ENCODE data around the gene TPRA1.

TPRA1 gene

DNA sequence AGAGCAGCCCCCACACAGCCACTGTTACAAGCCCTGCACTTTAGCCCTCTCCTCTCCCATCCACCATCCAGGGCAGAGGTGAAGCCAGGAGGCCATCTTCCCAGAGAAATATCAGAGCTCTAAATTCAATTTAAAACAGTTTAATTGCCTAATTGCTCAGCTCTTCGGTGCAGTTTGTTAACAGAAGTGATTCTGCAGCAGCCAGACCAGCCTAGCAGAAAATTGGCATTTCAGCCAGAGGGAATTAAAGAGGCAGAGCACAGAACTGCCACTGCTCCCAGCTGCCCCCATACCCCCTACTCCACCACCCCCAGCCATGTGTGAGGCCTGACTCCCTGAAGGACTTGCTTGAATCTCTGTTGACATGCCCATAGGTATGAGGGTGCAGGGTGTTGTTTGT lies 38.5 kb downstream of the TPRA1 start:
- no peak for DNase-seq

- no peak for DNase-seq
Measured at GRCh38 chr3:127551178-127551577, 39.4 kb downstream of the TPRA1 start.

DNA sequence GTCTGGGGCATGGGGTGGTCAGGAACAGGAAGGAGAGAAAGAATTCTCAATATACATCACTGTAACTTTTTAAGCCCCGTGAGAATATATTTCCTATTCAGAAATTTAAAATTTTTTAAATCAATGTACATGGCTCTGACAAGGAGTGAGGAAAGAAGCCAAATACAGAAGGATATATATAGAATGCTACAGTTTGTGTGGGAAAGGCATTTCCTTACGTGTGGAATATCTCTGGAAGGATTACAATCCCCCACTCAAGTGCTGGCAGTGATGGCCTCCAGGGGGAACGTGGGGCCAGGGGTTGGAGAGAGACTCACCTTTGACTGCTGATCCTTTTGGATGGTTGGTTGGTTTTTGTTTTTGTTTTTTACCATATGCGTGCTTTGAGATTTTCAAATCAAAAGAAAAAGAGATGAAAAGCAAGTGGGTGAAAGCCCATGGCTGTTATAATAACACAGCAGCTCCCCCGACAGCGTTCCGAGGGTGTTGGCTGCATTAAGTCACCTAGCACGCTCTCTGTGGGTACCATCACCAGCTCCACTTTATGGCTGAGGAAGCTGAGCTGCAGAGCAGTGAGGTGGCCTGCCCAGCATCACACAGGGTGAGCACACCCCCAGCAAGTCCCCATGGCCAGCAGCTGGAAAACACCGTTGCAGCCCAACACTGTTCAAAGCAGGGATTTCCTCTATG lies 39.9 kb downstream of the TPRA1 start:
- DNase-seq, result no peak

GRCh38 chr3:127549826-127550467 lies 40.6 kb downstream of the TPRA1 start:
- no peak for DNase-seq

DNA sequence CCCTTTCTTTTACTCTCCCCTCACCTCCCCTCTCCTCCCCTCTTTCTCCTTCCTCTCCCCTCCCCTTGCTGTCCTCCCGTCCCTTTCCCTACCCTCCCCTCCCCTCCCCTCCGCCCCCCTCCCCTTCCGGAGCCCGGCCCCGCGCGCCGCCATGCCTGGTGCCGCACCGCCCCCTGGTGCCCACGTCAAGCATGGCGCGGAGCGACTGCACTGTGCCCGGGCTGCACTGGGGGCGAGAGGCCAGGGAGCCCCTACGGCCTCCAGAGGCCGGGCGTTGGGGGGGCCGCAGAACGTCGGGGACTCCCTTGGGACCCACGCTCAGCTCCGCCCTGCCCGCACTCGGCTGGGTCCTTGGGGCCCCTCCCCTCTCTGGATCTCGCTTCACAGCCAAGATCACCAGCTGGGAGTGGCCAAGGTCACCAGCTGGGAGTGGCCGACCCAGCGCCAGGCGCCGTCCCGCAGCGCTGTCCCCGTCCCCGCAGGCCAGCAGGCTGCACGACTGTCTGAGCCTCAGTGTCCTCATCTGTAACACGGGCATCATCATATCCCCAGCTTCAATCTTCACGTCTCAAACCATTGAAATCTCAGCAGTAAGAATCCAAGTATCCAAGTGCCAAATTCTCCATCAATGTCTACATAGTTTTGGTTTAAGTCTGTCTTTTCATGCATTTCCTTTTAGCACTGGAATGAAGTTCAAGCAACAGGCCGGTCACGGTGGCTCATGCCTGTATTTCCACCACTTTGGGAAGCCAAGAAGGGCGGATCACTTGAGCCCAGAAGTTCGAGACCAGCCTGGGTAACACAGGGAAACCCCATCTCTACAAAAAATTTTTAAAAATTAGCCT lies 42.5 kb downstream of the TPRA1 start:
- peak; percentile 88 for DNase-seq

GRCh38 chr3:127546970-127547733 lies 43.4 kb downstream of the TPRA1 start:
- no peak for DNase-seq

DNA sequence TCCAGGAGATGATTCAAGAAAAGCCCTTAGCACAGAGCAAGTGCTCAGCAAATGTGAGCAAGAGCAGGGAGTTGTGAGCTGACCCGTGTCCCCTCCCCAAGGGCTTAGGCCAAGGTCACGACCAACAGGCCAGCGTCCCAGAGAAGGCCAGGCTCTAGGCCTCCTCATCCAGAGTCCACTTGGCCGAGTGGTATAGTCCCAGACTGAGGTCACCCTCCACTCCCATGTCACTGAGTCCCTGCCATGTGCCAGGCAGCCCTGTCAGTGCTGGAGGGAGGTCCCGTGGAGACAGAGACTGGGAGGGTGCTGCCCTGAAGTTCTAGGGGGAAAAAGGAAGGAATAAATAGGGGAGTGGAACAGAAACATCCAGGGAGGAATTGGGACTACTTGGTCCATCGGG lies 44.0 kb downstream of the TPRA1 start:
- no peak for DNase-seq

DNA sequence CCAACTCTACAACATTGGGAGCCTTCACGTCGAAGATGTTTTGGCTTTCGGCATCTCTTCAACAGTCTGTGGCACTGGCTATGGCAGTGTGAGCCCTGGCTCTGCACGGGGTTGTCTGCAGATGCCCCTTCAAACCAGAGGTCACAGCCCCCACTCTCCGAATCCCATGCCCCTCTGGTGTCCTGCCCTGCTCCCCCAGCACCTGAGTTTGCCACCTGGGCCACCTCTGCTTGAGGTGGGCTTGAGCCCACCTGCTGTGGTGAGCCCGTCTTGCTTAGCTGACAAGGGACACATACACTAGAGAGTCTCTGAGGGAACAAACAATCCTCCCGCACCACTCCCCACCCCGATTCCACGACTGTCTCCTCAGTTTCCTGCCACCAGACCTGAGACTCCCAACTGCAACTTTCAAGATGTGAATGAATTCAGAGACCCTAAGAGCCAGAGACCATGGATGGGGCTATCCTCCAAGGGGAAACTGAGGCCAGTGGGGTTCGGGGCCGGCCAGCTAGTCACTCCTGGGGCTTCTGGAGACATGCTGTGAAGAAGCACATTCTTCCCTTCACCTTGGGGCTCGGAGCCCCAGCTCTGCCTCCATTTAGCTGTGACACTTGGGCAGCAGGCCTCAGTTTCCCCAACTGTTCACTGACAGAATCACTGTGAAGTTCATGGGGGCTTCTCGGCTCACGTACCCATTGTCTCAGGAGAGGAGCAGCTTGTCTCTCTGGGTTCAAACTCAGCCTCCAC lies 44.6 kb downstream of the TPRA1 start:
- no peak for DNase-seq

DNA sequence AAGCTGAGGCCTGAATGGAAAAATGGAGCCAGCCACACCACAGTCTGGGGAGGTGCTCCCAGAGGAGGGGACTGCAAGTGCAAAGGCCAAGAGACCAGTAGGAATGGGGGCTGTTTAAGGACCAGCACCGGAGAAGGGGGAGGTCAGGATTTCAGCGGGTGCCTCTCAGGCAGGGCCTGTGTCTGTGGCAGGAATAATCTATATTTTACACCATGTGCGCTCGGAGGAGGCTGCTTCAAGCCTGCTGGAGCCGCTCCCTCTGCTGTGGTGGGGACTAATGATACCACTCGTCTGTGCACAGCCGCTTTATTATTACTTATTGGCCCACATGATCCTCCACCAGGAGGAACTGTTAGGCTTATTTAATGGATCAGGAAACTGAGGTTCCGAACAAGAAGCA lies 45.3 kb downstream of the TPRA1 start:
- DNase-seq, result no peak

DNA sequence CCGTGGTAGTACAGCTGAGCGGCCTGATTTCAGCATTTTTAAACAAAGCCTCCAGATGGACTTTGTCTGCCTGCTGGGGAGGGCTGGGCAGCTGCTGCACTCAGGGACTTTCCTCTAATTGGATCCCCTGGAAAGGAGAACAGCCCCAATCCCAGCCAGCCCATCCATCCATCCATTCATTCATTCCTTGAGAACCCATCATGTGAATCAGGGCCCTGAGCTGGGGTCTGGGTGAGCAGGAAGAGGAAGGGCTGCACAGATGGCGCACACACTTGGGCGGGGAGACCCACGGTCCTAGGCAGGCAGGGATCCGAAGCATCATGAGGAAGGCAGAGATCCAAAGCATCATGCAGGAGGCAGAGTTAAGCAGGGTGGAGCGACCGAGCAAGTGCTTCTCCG lies 45.7 kb downstream of the TPRA1 start:
- no peak for DNase-seq

GRCh38 chr3:127544192-127544802 lies 46.2 kb downstream of the TPRA1 start:
- peak; percentile 82 for DNase-seq

GRCh38 chr3:127543441-127543840 lies 47.1 kb downstream of the TPRA1 start:
- DNase-seq, result no peak

- DNase-seq, result no peak
Measured at GRCh38 chr3:127542441-127542952, 48.0 kb downstream of the TPRA1 start.

GRCh38 chr3:127541320-127541719 lies 49.2 kb downstream of the TPRA1 start:
- DNase-seq, result no peak

DNA sequence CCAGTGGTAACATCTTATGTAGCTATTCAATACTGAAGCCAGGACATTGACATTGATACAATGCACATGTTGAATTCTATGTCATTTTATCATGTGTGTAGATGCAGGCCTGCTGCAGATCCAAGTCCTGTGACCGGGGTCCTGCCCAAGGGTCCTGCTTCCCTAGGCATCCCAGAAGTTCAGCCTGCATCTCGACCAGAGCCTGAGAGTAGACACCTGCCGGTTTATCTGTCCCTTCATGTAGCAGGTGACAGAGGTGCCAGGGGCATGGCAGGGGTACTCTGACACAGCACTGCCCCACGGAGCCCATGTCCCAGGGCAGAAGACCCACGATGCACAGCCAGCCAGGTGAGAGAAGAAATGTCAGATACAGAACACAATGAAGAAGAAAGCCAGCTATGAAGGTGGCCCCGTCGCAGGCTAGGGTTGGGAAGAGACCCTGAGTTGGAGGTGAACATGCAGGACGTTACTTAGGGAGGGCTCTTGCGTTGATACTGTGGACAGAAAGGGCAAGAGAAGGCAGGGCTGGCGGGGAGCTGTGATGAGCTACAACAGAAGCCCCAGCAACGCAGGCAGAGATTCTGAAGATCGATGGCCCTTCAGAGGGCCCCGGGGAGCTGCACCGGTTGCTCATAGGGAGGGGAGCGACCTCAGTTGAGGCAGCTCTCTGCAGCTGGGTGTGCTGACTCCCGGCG lies 51.0 kb downstream of the TPRA1 start:
- DNase-seq, result no peak

DNA sequence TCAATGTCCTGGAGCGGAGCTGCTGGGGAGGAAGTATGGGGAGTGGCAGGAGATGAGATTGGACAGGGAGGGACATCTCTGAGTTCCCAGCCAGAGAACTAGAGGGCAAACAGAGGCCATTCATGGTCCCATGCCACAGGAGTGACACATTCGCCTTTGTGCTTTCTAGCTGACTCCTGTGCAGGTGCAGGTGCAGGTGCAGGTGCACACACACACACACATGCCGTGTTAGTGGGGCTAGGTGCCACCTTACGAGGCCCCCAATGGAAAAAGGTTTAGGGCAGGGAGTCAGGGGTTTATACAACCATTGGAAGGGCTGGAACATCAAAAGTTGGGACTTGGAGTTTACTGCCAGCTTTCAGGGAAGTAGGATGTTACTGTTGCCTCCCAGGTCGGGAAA lies 52.0 kb downstream of the TPRA1 start:
- no peak for DNase-seq

GRCh38 chr3:127536830-127537812 lies 53.4 kb downstream of the TPRA1 start:
- DNase-seq, result no peak

GRCh38 chr3:127535901-127536829 lies 54.4 kb downstream of the TPRA1 start:
- no peak for DNase-seq

Data from stimulated activated CD4-positive, alpha-beta T cell treated with anti-CD3 and anti-CD28 coated beads, Interleukin-15, amount 100 ng/mL, for 24 hours (primary cell).